Measurements from ENCODE around the gene MYO7A. TPM values are rescaled to one million over a fixed set of nuclear protein-coding genes. Genes with fewer than 3 reads are reported as not detected.

The MYO7A gene
- total RNA-seq, 1 donor from 2014 or later, result 5.8 TPM

DNA sequence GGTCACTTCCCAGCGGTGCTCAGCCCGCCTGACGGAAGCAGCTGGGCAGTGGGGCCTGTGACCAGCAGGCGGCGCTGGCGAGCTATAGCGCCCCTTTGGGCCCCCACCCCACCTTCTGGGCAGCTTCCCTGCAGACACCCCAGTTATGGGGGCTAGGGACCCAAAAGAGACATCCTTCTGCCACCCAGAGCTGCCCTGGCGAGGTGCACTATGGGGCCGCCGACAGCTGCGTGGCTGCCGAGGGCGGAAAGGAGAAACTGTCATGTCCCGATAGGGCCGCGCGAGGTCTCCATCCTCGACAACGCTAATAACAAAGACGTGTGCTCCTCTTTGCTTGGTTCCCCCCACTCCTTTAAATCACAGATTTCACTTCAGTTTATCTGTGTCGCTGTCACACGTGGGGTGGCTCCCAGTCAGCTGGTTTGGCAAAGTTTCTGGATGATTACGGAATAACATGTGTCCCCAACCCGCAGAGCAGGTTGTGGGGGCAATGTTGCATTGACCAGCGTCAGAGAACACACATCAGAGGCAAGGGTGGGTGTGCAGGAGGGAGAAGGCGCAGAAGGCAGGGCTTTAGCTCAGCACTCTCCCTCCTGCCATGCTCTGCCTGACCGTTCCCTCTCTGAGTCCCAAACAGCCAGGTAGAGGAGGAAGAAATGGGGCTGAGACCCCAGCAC, 673 bp upstream of the MYO7A start:
- DNase-seq (ENCODE audit: low spot score), result peak; percentile 62

DNA sequence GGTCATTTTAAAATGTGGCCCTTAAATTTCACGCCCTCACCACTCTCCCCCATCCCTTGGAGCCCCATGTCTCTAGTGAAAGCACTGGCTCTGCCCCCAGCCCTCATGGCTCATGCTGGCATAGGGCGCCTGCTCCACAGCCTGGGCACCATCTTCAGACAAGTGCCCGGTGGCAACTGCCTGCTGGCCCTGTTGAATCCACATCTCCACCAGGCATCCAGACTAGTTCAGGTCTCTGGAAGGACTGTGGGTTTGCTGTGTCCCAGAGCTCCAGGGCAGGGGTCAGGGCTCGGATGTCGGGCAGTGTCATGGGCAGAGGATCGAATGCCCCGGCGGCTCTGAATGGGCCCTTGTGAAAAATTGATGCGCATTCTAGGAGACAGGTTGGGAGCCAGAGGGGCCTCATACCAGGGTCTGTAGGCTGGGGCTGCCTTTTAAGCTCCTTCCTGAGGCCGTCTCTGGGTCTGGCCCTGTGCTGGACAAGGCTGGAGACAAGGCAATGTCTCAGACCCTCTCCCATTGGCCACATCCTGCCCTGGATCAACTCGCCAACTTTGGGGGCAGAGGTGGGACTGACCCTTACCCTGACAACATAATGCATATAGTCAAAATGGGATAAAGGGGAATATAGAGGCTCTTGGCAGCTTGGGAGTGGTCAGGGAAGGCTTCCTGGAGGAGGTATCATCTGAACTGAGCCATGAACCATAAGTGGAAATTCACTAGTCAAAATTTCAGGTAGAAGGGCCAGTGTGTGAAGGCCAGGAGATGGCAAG, 1.2 kb downstream of the MYO7A start:
- DNase-seq (ENCODE audit: low spot score), result no peak

DNA sequence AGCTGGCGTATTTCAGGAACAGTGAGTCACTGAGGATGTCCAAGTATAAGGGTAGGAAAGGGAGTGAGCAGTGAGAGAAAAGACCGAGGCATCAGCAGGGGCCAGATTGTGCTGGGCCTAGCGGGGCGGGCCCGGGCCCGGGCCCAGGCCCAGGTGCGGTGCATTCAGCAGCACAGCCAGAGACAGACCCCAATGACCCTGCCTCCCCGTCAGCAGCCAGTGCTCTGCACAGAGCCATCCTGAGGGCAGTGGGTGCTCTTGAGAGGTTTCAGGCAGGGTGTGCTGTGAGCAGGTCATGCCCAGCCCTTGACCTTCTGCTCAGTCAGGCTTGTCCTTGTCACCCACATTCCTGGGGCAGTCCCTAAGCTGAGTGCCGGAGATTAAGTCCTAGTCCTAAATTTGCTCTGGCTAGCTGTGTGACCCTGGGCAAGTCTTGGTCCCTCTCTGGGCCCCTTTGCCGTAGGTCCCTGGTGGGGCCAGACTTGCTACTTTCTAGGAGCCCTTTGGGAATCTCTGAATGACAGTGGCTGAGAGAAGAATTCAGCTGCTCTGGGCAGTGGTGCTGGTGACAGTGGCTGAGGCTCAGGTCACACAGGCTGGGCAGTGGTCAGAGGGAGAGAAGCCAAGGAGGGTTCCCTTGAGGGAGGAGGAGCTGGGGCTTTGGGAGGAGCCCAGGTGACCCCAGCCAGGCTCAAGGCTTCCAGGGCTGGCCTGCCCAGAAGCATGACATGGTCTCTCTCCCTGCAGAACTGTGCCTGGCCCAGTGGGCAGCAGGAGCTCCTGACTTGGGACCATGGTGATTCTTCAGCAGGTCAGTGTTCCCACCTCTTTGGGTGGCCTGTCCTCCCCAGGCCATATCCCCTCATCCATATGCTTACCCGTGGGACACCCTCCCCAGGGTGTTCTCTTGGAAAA, 2.1 kb downstream of the MYO7A start:
- no peak for DNase-seq (ENCODE audit: low spot score)

DNA sequence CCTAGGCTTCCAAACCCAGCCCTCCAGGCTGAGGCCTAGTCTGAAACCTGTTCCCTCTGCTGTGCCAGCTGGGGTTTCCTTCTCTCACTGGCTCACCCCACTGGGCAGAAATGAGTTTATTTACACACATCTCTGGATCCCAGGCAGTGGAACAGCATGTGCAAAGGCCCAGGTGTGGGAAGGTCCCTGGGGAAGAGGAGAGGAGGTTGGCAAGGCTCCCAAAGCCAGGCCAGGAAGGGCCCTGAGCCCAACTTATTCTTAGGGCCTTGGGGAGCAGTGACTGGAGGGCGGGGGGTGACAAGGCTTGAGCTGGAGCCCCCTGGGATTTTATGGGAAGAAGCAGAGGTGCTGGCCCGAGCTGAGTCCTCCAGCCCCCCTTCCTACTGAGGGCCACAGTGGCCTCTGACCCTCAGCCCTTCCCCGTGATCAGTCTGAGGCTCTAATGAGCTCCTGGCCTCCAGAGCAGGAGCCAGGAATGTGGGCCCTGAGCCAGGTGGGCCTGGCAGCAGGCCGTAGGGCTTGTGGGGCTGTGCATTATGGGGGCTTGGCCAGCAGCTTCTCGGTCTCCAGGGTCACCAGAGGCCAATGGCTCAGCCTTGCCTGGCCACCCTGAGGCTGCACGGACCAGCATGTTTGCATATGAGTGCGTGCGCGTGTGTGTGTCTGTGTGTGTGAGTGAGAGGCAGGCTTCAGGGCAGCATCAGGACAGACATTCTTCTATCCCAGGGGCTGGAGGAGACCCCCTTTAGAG, 2.9 kb downstream of the MYO7A start:
- no peak for DNase-seq (ENCODE audit: low spot score)

DNA sequence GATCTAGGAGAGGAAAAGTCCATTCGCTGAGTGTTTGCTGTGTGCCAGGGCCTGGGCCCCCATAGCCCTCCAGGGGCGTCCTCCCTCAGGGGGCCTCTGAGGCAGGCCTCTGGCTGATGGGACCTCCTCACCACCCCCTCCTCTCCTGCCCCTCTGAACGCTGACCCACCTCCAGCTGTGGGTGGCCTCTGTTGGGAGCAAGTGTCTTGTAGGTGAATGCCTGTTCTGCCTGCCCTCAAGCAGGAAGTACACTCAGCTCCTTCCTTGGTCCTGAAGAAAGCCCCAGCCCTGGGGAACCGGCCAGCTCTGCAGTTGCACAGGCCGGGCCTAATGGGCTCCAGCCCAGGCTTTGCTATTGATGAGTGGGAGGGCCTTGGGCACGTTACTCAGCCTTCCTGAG, 3.5 kb downstream of the MYO7A start:
- DNase-seq (ENCODE audit: low spot score), result no peak

DNA sequence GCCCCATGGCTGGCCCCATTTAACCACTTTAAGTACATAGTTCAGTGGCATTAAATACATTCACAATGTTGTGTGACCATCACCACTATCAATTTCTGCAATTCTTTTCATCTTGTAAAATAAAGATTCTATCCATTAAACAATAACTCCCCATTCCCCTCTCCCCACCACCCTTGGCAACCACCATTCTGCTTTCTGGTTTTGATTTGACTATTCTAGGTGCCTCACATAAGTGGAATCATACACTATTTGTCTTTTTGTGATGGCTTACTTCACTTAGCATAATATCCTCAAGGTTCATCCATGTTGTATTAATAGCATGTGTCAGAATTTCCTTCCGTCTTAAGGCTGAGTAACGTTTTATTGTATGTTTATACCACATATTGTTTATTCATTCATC, 7.0 kb downstream of the MYO7A start:
- no peak for DNase-seq (ENCODE audit: low spot score)

DNA sequence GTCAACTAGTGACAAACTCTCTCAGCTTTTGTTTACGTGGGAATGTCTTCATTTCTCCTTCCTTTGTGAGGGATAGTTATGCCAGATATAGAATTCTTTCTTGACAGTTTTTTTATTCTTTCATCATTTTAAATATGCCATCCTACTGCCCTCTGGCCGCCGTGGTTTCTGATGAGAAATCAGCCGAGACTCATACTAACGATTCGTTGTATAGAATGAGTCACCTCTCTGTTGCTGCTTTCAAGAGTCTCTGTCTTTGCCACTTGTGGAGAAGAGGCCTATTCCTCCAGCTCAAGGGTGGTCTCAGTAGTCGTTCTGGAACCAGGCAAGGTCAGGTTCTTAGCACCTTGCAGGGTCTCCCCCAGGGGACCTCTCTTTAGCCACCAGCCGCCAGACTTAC, 8.0 kb downstream of the MYO7A start:
- DNase-seq (ENCODE audit: low spot score), result no peak

DNA sequence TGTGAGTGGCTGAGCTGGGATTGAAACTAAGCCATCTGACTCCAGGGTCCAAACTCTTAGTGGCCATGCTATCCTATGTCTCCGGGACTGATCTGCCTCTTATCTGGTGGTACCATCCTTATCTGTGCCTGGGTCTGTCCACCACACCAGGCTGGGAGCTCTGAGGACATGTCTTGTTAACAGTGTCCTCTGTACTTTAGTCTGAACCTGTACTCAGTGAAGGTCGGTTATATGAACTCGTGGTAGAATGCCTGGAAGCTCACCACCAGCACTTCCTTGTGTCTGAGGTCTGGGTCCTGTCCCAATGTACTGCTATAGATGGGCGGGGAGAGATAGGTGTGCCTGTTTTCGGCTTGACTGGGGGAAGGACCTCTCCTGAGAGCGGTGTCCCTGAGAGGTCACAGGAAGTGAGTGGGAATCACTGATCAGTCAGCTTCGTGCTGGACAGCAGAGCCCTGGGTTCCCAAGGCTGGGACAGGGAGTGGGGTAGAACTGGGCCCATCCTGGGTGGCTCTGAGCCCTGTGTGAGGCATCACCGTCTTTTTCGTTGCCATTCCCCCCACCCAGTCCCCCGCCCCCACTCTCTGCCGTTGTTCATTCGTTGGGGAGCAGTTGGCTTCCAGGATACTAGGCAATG, 8.9 kb downstream of the MYO7A start:
- no peak for DNase-seq (ENCODE audit: low spot score)

DNA sequence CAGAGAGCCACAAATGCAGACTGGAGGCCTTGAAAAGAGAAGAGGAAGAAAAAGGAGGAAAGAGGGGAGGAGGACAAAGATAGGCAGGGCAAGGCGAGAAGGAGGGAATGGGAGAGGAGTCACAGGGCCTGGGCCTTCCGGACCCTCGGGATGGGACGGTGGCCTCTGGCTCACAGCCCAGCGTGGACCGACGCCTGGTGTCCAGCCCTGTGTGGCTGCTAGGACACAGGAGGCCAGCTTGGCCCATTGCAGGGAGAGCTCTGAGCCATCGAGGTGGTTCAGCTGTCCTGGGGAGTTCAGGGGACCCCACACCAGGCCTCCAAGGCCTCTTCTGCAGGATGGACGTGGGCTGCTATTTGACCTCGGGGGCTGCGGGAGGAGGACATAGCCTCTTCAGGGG, 9.4 kb downstream of the MYO7A start:
- DNase-seq (ENCODE audit: low spot score), result no peak

DNA sequence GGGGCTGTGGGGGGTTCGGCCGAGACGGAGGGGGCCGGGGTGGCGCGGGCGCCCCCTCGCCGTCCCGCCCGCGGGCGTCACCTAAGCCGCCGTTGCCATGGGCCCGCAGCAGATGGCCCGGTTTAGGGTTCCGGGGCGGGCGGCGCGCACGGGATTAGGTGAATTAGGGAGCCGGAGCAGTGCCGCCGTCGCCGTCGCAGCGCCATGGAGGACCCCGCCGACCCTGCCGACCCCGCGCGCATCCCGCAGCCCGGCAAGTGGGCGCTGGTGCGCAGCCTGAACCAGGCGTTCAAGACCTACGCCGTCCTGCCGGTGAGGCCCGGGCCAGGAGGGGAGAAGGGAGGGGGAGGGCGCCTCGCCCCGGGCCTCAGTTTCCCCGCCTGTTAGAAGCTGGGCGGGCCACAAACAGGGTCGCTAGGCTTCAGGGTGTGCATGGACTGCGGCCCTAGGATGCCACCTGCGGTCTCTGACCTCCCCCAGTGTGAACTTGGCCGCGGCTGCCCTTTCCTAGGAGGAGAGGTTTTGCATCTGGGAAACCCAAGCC, 10.1 kb downstream of the MYO7A start:
- no peak for DNase-seq (ENCODE audit: low spot score)

DNA sequence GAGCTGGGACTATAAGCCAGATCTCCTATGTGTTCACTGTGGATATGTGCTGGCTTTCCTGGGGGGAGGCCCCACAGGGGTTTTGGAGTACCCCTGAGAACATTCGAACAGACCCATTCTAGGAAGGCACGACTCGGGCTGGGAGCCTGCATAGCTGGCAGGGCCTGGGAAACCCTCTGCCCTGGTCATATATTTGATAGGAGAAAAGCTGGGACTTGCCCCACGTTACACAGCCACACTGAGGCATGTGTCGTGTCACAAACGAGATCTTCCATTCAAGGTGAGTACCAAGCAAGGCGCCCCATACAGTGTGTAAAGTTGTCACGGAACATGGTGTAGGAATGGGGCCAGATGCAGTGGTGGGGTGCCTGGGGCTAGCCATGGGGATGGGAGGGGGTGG, 11.2 kb downstream of the MYO7A start:
- DNase-seq (ENCODE audit: low spot score), result no peak

DNA sequence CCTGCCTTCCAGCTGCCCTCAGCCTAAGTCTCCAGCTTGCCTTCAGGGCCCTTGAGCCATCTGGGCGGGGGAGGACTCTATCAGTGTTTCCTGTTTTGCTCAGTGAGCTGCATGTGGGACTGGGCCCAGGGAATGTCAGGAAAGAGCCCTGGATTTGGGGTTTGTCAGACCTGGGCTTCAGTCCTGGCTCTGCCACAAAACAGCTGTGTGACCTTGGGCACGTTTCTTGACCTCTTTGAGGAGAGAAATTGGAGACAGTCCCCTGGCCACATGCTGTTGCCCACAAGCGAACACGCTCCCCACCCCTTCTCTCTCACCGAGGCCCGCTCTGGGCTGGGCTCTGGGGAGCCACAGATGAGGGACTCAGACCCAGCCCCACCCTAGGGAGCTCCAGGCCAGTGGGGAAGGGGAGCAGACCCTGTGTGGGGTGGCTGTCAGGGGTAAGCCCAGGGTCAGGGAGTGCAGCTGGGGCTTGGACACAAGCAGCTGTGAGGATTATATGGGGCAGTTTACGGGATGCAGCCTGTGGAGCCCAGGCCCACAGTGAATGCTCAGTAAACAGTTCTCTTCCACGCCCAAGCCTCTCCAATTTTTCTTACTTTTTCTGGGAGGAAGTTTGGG, 12.3 kb downstream of the MYO7A start:
- DNase-seq (ENCODE audit: low spot score), result no peak

DNA sequence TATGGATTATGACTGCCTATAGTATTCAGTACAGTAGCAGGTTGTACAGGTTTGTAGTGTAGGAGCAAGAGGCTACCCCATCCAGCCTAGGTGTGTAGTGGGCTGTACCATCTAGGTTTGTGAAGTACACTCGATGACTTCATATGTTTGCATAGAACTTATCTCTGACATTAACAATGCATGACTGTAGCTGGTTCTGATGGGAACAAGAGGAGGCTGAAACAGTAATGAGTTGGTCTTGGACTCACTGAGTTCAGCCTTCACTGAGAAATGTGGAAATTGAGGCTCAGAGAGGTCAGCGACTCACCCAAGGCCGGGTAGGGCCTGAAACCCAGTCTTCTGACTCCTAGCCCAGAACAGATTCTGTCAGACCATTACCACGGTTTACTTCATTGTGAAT, 13.0 kb downstream of the MYO7A start:
- no peak for DNase-seq (ENCODE audit: low spot score)

DNA sequence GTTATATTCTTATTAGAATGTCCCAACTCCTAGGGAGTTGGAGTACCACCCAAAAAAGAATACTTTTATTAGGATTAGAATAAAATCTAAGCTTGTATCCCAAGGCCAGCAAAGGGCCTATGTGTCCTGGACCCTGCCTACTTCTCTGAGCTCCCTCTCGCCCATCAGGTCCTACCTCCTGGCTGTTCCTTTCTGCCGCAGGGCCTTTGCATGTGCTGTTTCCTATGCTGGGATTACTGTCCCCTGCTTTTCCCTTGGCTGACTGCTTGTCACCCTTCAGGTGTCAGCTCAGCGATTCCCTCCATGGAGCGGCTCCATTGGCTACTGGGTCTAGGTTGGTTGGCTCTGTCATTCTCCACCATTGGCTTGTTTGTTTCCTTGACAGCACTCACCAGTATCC, 13.4 kb downstream of the MYO7A start:
- no peak for DNase-seq (ENCODE audit: low spot score)

DNA sequence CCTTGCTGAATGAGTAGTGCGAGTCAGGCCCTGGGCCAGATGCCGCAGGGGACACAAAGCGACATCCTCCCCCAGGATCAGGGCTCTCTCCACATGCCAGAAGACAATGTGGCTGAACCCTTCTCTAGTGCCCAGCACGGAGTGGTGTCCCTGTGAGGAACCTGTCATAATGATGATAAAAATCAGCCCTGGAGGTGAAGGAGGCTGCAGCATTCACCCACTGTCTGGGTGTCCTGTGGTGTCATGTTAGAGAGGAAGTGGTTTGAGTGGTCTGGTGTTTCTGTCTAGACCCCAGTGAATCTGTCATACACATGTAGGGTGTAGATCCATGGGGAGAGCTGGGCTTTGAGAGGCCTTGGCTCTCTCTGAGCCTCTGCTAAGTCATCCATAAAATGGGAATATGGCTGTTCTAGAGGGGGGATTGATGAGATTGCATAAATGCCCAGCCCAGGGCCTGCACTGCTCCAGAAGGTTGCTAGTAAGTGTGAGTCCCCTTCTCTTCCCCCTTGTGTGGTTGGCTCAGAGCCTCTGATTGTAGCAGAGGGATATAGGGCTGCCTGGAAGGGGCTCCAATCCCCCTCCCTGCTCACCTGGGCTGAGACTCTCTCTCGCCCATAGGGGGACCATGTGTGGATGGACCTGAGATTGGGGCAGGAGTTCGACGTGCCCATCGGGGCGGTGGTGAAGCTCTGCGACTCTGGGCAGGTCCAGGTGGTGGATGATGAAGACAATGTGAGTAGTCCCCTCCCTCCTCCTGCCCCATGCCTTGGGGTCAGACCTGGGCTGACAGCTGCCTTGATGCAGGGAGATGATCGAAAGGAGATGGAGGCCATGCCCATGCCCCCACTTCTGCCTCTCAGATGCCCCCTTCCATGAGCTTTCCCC, 14.3 kb downstream of the MYO7A start:
- DNase-seq (ENCODE audit: low spot score), result no peak

DNA sequence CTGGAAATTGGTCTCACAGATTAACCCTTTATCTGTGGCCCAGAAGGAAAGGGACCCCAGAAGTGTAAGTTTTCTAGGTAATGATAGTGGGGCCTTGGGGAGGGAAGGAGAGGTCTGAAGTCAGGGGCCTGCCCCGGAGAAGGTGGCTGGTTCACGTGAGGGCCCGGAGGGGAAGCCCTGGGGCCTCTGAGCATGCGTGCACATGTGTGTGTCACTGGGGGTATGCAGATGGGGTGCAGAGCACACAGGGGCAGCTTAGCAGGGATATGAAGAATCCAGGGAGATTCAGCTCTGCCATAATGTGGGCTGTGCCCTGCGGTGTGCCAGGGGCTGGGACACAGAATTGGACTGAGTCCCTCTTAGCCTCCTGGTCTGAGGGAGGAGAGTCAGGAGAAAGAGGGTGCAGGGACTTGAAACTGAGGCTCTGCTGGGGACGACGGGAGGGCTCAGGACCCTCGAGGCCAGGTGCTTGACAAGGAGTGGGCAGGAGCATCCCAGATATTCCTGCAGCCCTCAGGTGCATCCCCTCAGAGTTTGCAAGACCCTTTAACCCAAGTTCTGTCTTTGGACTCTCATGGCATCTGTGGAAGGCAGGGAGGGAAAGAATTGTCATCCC, 15.5 kb downstream of the MYO7A start:
- DNase-seq (ENCODE audit: low spot score), result no peak

DNA sequence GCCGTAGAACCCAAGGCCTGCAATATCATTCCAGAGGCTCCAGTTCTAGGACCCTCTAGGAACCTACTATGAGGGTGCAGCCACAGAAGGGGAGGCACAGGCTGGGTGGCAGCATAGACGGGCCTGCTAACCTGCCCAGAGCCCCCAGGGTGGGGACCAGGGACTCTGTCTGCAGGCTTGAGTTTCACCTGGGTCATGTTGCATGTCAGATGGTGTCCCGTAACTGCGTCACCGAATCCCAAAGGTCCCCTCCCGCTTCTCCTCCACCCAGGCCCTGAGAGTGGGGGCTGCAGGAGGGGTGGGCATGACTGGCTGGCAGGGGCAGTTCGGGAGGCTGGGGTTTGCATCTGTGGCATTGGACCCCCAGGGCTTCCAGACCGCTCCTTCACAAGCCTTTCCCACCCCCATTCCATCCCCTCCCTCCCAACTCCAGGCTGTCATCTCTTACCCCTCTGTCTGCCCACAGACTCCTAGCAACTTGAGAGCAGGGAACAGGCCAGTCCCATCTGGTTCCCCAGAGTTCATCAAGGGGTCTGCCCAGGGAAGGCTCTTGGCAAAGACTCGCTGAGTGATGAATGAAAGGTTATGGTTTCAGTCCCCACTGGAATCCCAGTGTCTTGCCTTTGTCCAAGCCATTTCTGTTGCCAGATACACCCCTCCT, 16.3 kb downstream of the MYO7A start:
- DNase-seq (ENCODE audit: low spot score), result no peak

DNA sequence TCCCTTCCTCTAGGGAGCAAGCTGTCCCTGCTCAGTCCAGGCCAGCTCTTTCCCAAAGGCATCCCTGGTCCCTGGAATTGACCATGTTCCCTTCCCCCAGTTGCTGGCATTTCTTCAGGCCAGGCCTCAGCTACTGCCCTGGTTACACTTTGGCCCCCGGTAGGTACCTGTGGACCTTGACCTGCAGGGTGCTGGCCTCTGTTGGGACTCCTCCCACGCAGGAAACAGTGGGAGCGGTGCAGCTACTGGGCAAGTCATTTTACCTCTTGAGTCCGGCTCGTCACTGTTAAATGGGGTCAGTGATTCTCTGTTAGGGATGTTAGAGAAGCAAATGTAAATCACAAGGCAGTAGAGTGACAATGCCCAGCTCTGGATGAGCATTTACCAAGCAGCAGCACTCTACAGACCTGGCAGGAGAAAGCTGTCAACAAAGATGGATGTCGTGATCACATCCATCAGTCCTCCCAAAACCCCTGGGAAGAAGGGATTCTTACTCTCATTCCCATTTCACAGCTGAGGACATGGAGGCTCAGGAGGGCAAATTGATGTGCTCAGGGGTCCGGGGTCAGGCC, 16.9 kb downstream of the MYO7A start:
- no peak for DNase-seq (ENCODE audit: low spot score)

Data from ureter (tissue), 1 donor.